Activated CD8-positive, alpha-beta T cell treated with anti-CD3 and anti-CD28 coated beads, Interleukin-2, amount 10 ng/mL, durations not matched to agents 7 days and 5 days (primary cell): ENCODE measurements around the gene SHH. TPM values are rescaled to one million over a fixed set of nuclear protein-coding genes. Genes with fewer than 3 reads are reported as not detected.

ENCODE experiments used
- ATAC-seq: fragments of 150-1000 bp; cut with Tn5 transposase; one replicate; pipeline ENCODE4 v1.10.0; 2021; ENCODE audit warnings: moderate library complexity
- CTCF ChIA-PET: fragments of 350-600 bp; sonication (Branson Sonifier 250); formaldehyde crosslinking; loops from one replicate; lab custom pipeline; 2021; ENCODE audit warnings: antibody characterized with exemption; lab: Charles Lee
- POLR2A ChIA-PET: fragments of 350-600 bp; sonication (Branson Sonifier 250); formaldehyde crosslinking; loops from one replicate; lab custom pipeline; 2021; ENCODE audit warnings: antibody characterized with exemption; lab: Charles Lee
- DNase-seq: peaks from one replicate; pipeline ENCODE4 v3.0.0-alpha.2; 2020
- H3K27ac Mint-ChIP-seq: one replicate; pipeline ENCODE4 v1.8.0; 2021; ENCODE audit warnings: mild to moderate bottlenecking, mixed read lengths
- H3K27me3 Mint-ChIP-seq: one replicate; pipeline ENCODE4 v1.8.0; 2021; ENCODE audit warnings: low read depth, mixed read lengths
- H3K36me3 Mint-ChIP-seq: one replicate; pipeline ENCODE4 v1.8.0; 2021; ENCODE audit warnings: low read depth, mixed read lengths
- H3K4me1 Mint-ChIP-seq: one replicate; pipeline ENCODE4 v1.8.0; 2021; ENCODE audit warnings: low read depth, mixed read lengths
- H3K4me3 Mint-ChIP-seq: one replicate; pipeline ENCODE4 v1.8.0; 2021; ENCODE audit warnings: mild to moderate bottlenecking, mixed read lengths
- H3K9me3 Mint-ChIP-seq: one replicate; pipeline ENCODE4 v1.8.0; 2022; ENCODE audit warnings: mixed read lengths; ENCODE audit not compliant: insufficient read depth
- total RNA-seq, 2 experiments: library from RNA; stranded (reverse); gene quantifications; one replicate each; pipeline ENCODE4 v1.2.3, GENCODE V29; 2021

SHH gene
- total RNA-seq, 2 experiments from 2014 or later: 0.08 TPM; not detected in 1

- no peak overlapping the region for H3K4me3 Mint-ChIP-seq
- ATAC-seq (no peak), DNase-seq (no peak)
- ChIA-PET CTCF (no interaction called here), POLR2A (interaction anchor here (0.6 kb wide), 1 partner anchor 451 kb away, joined by 3 read pairs; no protein-coding TSS in a partner anchor)
- H3K9me3 Mint-ChIP-seq: no peaks in the 10 kb centered on the region
- H3K27me3 Mint-ChIP-seq: peaks cover 4% of the 10 kb centered on the region
- H3K27ac Mint-ChIP-seq: no peak overlapping the region
- H3K4me1 Mint-ChIP-seq: peaks cover 2% of the 10 kb centered on the region
- H3K36me3 Mint-ChIP-seq: peaks cover 1% of the 10 kb centered on the region
Measured at GRCh38 chr7:155792315-155792960, 19.8 kb downstream of the SHH start.

- POLR2A ChIA-PET: no interaction called here
- no peak for DNase-seq
- H3K27ac Mint-ChIP-seq: no peak overlapping the region
- H3K4me3 Mint-ChIP-seq: no peak overlapping the region
- CTCF ChIA-PET: no interaction called here
- H3K9me3 Mint-ChIP-seq: no peaks in the 10 kb centered on the region
- no peak for ATAC-seq
- peaks cover 2% of the 10 kb centered on the region for H3K4me1 Mint-ChIP-seq
- peaks cover 4% of the 10 kb centered on the region for H3K27me3 Mint-ChIP-seq
- peaks cover 1% of the 10 kb centered on the region for H3K36me3 Mint-ChIP-seq
Measured at GRCh38 chr7:155791836-155792235, 20.4 kb downstream of the SHH start.

- ATAC-seq: no peak
- Mint-ChIP-seq H3K36me3 (peaks cover 1% of the 10 kb centered on the region), H3K4me1 (peaks cover 2% of the 10 kb centered on the region), H3K4me3 (no peak overlapping the region), H3K27me3 (peaks cover 6% of the 10 kb centered on the region), H3K27ac (no peak overlapping the region), H3K9me3 (no peaks in the 10 kb centered on the region)
- DNase-seq: no peak
- POLR2A ChIA-PET: no interaction called here
- CTCF ChIA-PET: no interaction called here
Measured at GRCh38 chr7:155791214-155791737, 21.0 kb downstream of the SHH start.

DNA sequence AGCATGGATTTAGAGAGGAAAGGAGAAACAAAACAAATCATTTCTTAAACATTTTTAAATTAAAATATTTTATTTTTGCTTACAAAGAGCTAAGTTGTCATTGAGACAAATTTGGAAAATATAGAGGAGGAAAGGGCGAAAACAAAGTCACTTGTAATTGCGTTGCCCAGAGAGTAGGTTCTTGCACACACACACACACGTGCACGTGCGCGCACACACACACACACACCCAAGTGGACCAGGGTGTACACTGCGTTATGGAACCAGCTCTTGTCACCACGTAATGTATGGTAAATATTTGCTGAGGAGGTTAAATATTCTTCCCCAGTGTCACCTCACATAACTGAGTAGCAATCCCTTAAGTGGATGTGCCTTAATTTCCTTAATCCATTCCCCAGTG, 21.6 kb downstream of the SHH start:
- Mint-ChIP-seq H3K27ac (no peak overlapping the region), H3K36me3 (peaks cover 1% of the 10 kb centered on the region), H3K4me3 (no peak overlapping the region), H3K9me3 (no peaks in the 10 kb centered on the region), H3K4me1 (peaks cover 2% of the 10 kb centered on the region), H3K27me3 (peaks cover 11% of the 10 kb centered on the region)
- ChIA-PET POLR2A (no interaction called here), CTCF (interaction anchor here (1.1 kb wide), 1 partner anchor 192 kb away, joined by 4 read pairs; no protein-coding TSS in a partner anchor)
- ATAC-seq (no peak), DNase-seq (no peak)

GRCh38 chr7:155789001-155789725, 23.1 kb downstream of the SHH start:
- Mint-ChIP-seq H3K27ac (no peak overlapping the region), H3K36me3 (peaks cover 1% of the 10 kb centered on the region), H3K9me3 (no peaks in the 10 kb centered on the region), H3K4me3 (no peak overlapping the region), H3K4me1 (peaks cover 2% of the 10 kb centered on the region), H3K27me3 (peaks cover 11% of the 10 kb centered on the region)
- CTCF ChIA-PET: no interaction called here
- DNase-seq: no peak
- POLR2A ChIA-PET: no interaction called here
- no peak for ATAC-seq

DNA sequence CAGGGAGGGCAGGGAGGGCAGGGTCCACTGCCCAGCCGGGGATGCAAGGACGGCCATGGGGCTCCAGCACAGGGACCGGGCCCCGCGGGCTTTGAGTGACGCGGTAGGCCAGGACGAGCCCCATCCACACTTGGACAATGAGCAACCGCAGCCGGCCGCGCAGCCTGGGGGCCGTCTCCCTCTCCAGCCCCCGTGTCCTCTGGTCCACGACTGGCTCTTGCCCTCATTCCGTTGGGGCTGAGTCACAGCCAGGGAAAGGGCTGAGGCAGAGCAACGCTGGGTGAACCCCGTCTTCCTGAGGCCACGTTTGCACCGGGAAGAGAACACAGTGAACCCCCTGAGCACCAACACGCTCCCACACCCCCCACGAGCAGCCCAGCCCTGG, 23.7 kb downstream of the SHH start:
- Mint-ChIP-seq H3K9me3 (no peaks in the 10 kb centered on the region), H3K4me1 (peaks cover 2% of the 10 kb centered on the region), H3K27me3 (peaks cover 11% of the 10 kb centered on the region), H3K4me3 (no peak overlapping the region), H3K27ac (no peak overlapping the region), H3K36me3 (peaks cover 4% of the 10 kb centered on the region)
- POLR2A ChIA-PET: no interaction called here
- no peak for ATAC-seq
- CTCF ChIA-PET: no interaction called here
- DNase-seq: no peak

GRCh38 chr7:155787171-155787851, 25.0 kb downstream of the SHH start:
- no peak overlapping the region for H3K4me3 Mint-ChIP-seq
- H3K27ac Mint-ChIP-seq: no peak overlapping the region
- no peaks in the 10 kb centered on the region for H3K9me3 Mint-ChIP-seq
- ChIA-PET POLR2A (no interaction called here), CTCF (no interaction called here)
- peaks cover 11% of the 10 kb centered on the region for H3K27me3 Mint-ChIP-seq
- no peak for DNase-seq
- ATAC-seq: peak; percentile 11
- peaks cover 8% of the 10 kb centered on the region for H3K36me3 Mint-ChIP-seq
- peaks cover 2% of the 10 kb centered on the region for H3K4me1 Mint-ChIP-seq

DNA sequence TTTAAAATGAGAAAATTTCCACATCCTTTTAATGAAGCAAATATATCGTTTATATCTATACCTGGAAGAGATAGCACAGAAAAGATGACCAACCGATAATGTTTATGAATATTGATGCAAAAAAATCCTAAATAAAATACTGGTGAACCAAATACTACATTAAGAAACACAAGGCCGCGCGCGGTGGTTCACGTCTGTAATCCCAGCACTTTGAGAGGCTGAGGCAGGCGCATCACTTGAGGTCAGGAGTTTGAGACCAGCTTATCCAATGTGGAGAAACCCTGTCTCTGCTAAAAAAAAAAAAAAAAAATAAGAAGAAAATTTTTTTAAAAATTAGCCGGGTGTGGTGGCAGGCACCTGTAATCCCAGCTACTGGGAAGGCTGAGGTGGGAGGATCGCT, 25.8 kb downstream of the SHH start:
- no peak overlapping the region for H3K4me3 Mint-ChIP-seq
- POLR2A ChIA-PET: no interaction called here
- H3K27me3 Mint-ChIP-seq: peaks cover 11% of the 10 kb centered on the region
- H3K27ac Mint-ChIP-seq: no peak overlapping the region
- H3K9me3 Mint-ChIP-seq: no peaks in the 10 kb centered on the region
- CTCF ChIA-PET: interaction anchor here (0.7 kb wide), 1 partner anchor 110 kb away, joined by 3 read pairs; no protein-coding TSS in a partner anchor
- ATAC-seq (no peak), DNase-seq (no peak)
- peaks cover 11% of the 10 kb centered on the region for H3K36me3 Mint-ChIP-seq
- H3K4me1 Mint-ChIP-seq: peaks cover 2% of the 10 kb centered on the region

GRCh38 chr7:155785536-155785935, 26.7 kb downstream of the SHH start:
- no peaks in the 10 kb centered on the region for H3K9me3 Mint-ChIP-seq

GRCh38 chr7:155782466-155782865, 29.8 kb downstream of the SHH start:
- POLR2A ChIA-PET: no interaction called here
- H3K9me3 Mint-ChIP-seq: no peaks in the 10 kb centered on the region

More at GRCh38 chr7:155785536-155785935, 26.7 kb downstream of the SHH start:
- Mint-ChIP-seq H3K36me3 (peaks cover 21% of the 10 kb centered on the region), H3K4me1 (peaks cover 2% of the 10 kb centered on the region), H3K4me3 (no peak overlapping the region), H3K27ac (no peak overlapping the region), H3K27me3 (peaks cover 11% of the 10 kb centered on the region)
- ChIA-PET CTCF (interaction anchor here (1.0 kb wide), 1 partner anchor 186 kb away, joined by 3 read pairs; no protein-coding TSS in a partner anchor), POLR2A (interaction anchor here (0.6 kb wide), 1 partner anchor 173 kb away, joined by 3 read pairs; no protein-coding TSS in a partner anchor)
- ATAC-seq (no peak), DNase-seq (no peak)

DNA sequence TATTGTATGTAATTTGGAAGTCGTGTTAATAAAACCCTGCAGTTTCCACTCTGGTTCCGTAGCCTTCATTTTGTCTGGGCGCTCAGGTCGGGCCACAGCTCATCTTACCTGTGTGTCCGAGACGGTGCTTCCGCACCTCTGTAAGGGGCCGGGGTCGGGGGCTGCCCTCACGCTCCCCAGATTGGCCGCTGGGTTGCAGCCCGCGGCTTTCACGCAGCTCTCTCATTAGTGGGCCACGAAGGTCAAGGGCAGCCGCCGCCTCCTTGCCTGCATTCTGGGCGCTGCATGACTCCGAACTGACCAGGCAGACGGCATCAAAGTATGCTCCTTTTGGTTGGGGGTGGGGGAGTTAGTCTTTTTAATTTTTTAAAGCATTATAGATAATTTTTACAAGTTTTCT, 30.8 kb downstream of the SHH start:
- Mint-ChIP-seq H3K9me3 (no peaks in the 10 kb centered on the region), H3K4me1 (no peaks in the 10 kb centered on the region), H3K36me3 (peaks cover 29% of the 10 kb centered on the region), H3K27ac (no peak overlapping the region), H3K27me3 (peaks cover 7% of the 10 kb centered on the region), H3K4me3 (no peak overlapping the region)
- DNase-seq: no peak
- ChIA-PET CTCF (no interaction called here), POLR2A (no interaction called here)
- no peak for ATAC-seq

More at GRCh38 chr7:155782466-155782865, 29.8 kb downstream of the SHH start:
- no peaks in the 10 kb centered on the region for H3K4me1 Mint-ChIP-seq
- H3K27me3 Mint-ChIP-seq: peaks cover 7% of the 10 kb centered on the region
- no peak for DNase-seq
- no peak for ATAC-seq
- peaks cover 22% of the 10 kb centered on the region for H3K36me3 Mint-ChIP-seq
- CTCF ChIA-PET: no interaction called here
- H3K27ac Mint-ChIP-seq: no peak overlapping the region
- H3K4me3 Mint-ChIP-seq: no peak overlapping the region
